A549 (cell line): ENCODE data around the gene GAGE12J. TPM values are rescaled to one million over a fixed set of nuclear protein-coding genes. Genes with fewer than 3 reads are reported as not detected.

Source experiments
- ATAC-seq, 2 experiments: fragments of 200-7000 bp in 1 of 2; fragments of >200 bp in 1 of 2; cut with Nextera tagmentation in 1 of 2; cut with Tn5 transposase in 1 of 2; 3 replicates each; pipeline versions ENCODE4 v1.8.0 to v1.9.1; 2018 to 2020; ENCODE audit warnings: mild to moderate bottlenecking in 1 of 2, moderate library complexity in 1 of 2
- CTCF ChIA-PET: fragments of 300-600 bp; sonication (Branson Sonifier 250); formaldehyde crosslinking; extraction: SDS; loops from one replicate; lab custom pipeline; 2021; ENCODE audit warnings: antibody characterized with exemption, inconsistent platforms; lab: Yijun Ruan, JAX
- POLR2A ChIA-PET: fragments of 350-600 bp; formaldehyde crosslinking; extraction: SDS; loops from one replicate; lab custom pipeline; 2021; ENCODE audit warnings: antibody characterized with exemption, inconsistent platforms; lab: Yijun Ruan, JAX
- DNase-seq, 2 experiments: peaks; one replicate each; pipeline versions ENCODE4 v3.0.0 to v3.0.0-alpha.2; 2011 to 2016; ENCODE audit warnings: low read depth in 1 of 2, low spot score in 1 of 2
- FAIRE-seq: peaks from 2 replicates; lab custom pipeline; 2011; peaks lifted over from hg19 to GRCh38; lab: Jason Lieb, UNC
- H3K27ac ChIP-seq, 2 experiments: fragments of >200 bp; sonication (Bioruptor Twin); formaldehyde crosslinking; 3 replicates each; pipeline ENCODE4 v1.5.1; 2016 to 2017
- H3K4me1 ChIP-seq: fragments of >200 bp; sonication (Bioruptor Twin); formaldehyde crosslinking; 3 replicates; pipeline ENCODE4 v1.6.1; 2016
- H3K4me2 ChIP-seq: fragments of >200 bp; sonication (Bioruptor Twin); formaldehyde crosslinking; 3 replicates; pipeline ENCODE4 v1.6.1; 2016
- H3K4me3 ChIP-seq: fragments of >200 bp; sonication (Bioruptor Twin); formaldehyde crosslinking; 3 replicates; pipeline ENCODE4 v1.5.1; 2016
- H3K9me3 ChIP-seq: fragments of >200 bp; sonication (Bioruptor Twin); formaldehyde crosslinking; 3 replicates; pipeline ENCODE4 v1.6.1; 2016
- ATOH8 ChIP-seq: fragments of 250-450 bp; sonication (Bioruptor Pico); IDR thresholded peaks from 2 replicates; pipeline ENCODE4 v1.5.0; 2020; ENCODE audit warnings: low read depth, mild to moderate bottlenecking, moderate library complexity
- BCL3 ChIP-seq: fragments of >200 bp; sonication (Bioruptor Twin); formaldehyde crosslinking; IDR thresholded peaks from 3 replicates; pipeline ENCODE4 v1.6.1; 2016
- BHLHE40 ChIP-seq: IDR thresholded peaks from 2 replicates; pipeline ENCODE4 v1.6.1; 2012; ENCODE audit warnings: low read depth, low read length, inconsistent platforms
- CBX2 ChIP-seq: fragments of 200-600 bp; sonication (generic); IDR thresholded peaks from 2 replicates; pipeline ENCODE4 v1.6.1; 2016; ENCODE audit warnings: low read depth, mild to moderate bottlenecking, borderline replicate concordance
- CHD2 ChIP-seq: fragments of 150-350 bp; IDR thresholded peaks from 2 replicates; pipeline ENCODE4 v1.6.1; 2014; ENCODE audit warnings: low read length; ENCODE audit not compliant: partially characterized antibody
- EP300 ChIP-seq, 2 experiments: fragments of >200 bp; sonication (Bioruptor Twin); formaldehyde crosslinking; IDR thresholded peaks; 2 replicates in 1 of 2; 3 replicates in 1 of 2; pipeline ENCODE4 v1.6.1; 2016 to 2017
- ESRRA ChIP-seq: fragments of 150-350 bp; IDR thresholded peaks from 2 replicates; pipeline ENCODE4 v1.6.1; 2014; ENCODE audit warnings: mild to moderate bottlenecking, low read length, borderline replicate concordance
- FOSL2 ChIP-seq, 2 experiments: fragments of 450-650 bp in 1 of 2; fragments of >200 bp in 1 of 2; sonication (Bioruptor Twin) in 1 of 2; formaldehyde crosslinking; IDR thresholded peaks; 2 replicates each; pipeline versions ENCODE4 v1.5.0 to v1.6.1; 2016 to 2020; ENCODE audit warnings: mild to moderate bottlenecking in 1 of 2, moderate library complexity in 1 of 2
- FOXS1 ChIP-seq: fragments of 250-450 bp; sonication (Bioruptor Pico); IDR thresholded peaks from 2 replicates; pipeline ENCODE4 v1.5.0; 2020; ENCODE audit warnings: mild to moderate bottlenecking, moderate library complexity
- HDAC2 ChIP-seq: fragments of 200-600 bp; sonication (generic); IDR thresholded peaks from 2 replicates; pipeline ENCODE4 v1.6.1; 2016
- HEYL ChIP-seq: fragments of 250-450 bp; sonication (Bioruptor Pico); IDR thresholded peaks from 2 replicates; pipeline ENCODE4 v1.8.0; 2021; ENCODE audit warnings: mild to moderate bottlenecking, moderate library complexity
- HOXB13 ChIP-seq: fragments of 250-450 bp; sonication (Bioruptor Pico); IDR thresholded peaks from 2 replicates; pipeline ENCODE4 v1.5.0; 2020; ENCODE audit warnings: low read depth, mild to moderate bottlenecking, moderate library complexity
- HOXB5 ChIP-seq: fragments of 250-450 bp; sonication (Bioruptor Pico); IDR thresholded peaks from 2 replicates; pipeline ENCODE4 v1.5.0; 2020; ENCODE audit warnings: mild to moderate bottlenecking, moderate library complexity
- JUN ChIP-seq, 2 experiments: fragments of >200 bp; sonication (Bioruptor Twin); formaldehyde crosslinking; IDR thresholded peaks; 2 replicates in 1 of 2; 3 replicates in 1 of 2; pipeline ENCODE4 v1.6.1; 2016 to 2017
- JUNB ChIP-seq: fragments of >200 bp; sonication (Bioruptor Twin); formaldehyde crosslinking; IDR thresholded peaks from 2 replicates; pipeline ENCODE4 v1.6.1; 2016
- KDM1A ChIP-seq: fragments of 200-600 bp; sonication (generic); IDR thresholded peaks from 2 replicates; pipeline ENCODE4 v1.6.1; 2016; ENCODE audit warnings: low read depth, mild to moderate bottlenecking
- KDM5A ChIP-seq: fragments of 200-600 bp; sonication (generic); IDR thresholded peaks from 2 replicates; pipeline ENCODE4 v1.6.1; 2016; ENCODE audit warnings: antibody characterized with exemption, mild to moderate bottlenecking
- MAFK ChIP-seq: fragments of 450-650 bp; IDR thresholded peaks from 2 replicates; pipeline ENCODE4 v1.6.1; 2014; ENCODE audit not compliant: partially characterized antibody
- MAZ ChIP-seq: fragments of 150-350 bp; IDR thresholded peaks from 2 replicates; pipeline ENCODE4 v1.6.1; 2014; ENCODE audit warnings: antibody characterized with exemption, low read depth, low read length, borderline replicate concordance
- NPAS2 ChIP-seq: fragments of 250-450 bp; sonication (Bioruptor Pico); IDR thresholded peaks from 2 replicates; pipeline ENCODE4 v1.8.0; 2022; ENCODE audit warnings: mild to moderate bottlenecking, moderate library complexity, borderline replicate concordance
- PBX3 ChIP-seq: IDR thresholded peaks from 2 replicates; pipeline ENCODE4 v1.6.1; 2012
- RAD21 ChIP-seq, 2 experiments: fragments of >200 bp in 1 of 2; sonication (Bioruptor Twin) in 1 of 2; formaldehyde crosslinking in 1 of 2; IDR thresholded peaks in 1 of 2; conservative IDR thresholded peaks in 1 of 2; 2 replicates in 1 of 2; 3 replicates in 1 of 2; pipeline ENCODE4 v1.6.1; 2012 to 2018; ENCODE audit warnings: inconsistent platforms in 1 of 2
- RARB ChIP-seq: fragments of 250-450 bp; sonication (Bioruptor Pico); IDR thresholded peaks from 2 replicates; pipeline ENCODE4 v1.8.0; 2021; ENCODE audit warnings: mild to moderate bottlenecking, moderate library complexity
- SREBF2 ChIP-seq: fragments of 450-650 bp; IDR thresholded peaks from 2 replicates; pipeline ENCODE4 v1.6.1; 2014; ENCODE audit warnings: mild to moderate bottlenecking, moderate library complexity
- TFCP2L1 ChIP-seq: fragments of 250-450 bp; sonication (Bioruptor Pico); IDR thresholded peaks from 2 replicates; pipeline ENCODE4 v1.5.0; 2021; ENCODE audit warnings: mild to moderate bottlenecking
- TP53 ChIP-seq: fragments of 250-450 bp; sonication (Bioruptor Pico); IDR thresholded peaks from 2 replicates; pipeline ENCODE4 v1.5.0; 2021; ENCODE audit warnings: mild to moderate bottlenecking, moderate library complexity
- ZC3H11A ChIP-seq: fragments of 450-650 bp; IDR thresholded peaks from 2 replicates; pipeline ENCODE4 v1.6.1; 2014; ENCODE audit warnings: antibody characterized with exemption, mild to moderate bottlenecking
- WGBS: methylation state at CpG from one replicate; pipeline ENCODE4 v1.1.6; 2017; ENCODE audit errors: missing lambda C conversion rate; 5-methylcytosine and 5-hydroxymethylcytosine counted together
- polyA plus RNA-seq, 4 experiments: library from polyadenylated mRNA; depleted of rRNA in 3 of 4; stranded (reverse); fragments of >200 nt; fragmentation: RNase III in 1 of 4; extraction: RNeasy Plus Mini Kit Qiagen cat#74134 plus additional on column Dnase treatment in 1 of 4; gene quantifications; 2 replicates in 3 of 4; 3 replicates in 1 of 4; pipeline ENCODE4 v1.2.3, GENCODE V29; 2011 to 2017

GAGE12J gene
- polyA plus RNA-seq, 2 of the 4 experiments (the other 2 are of a cell fraction) = not detected

- DNase-seq (no peak), ATAC-seq (no peak), FAIRE-seq (no peak)
- ChIA-PET POLR2A (interaction anchor here (0.6 kb wide), 1 partner anchor 90 kb away, joined by 4 read pairs; no protein-coding TSS in a partner anchor), CTCF (interaction anchor here (0.6 kb wide), 1 partner anchor 102 kb away, joined by 3 read pairs; no protein-coding TSS in a partner anchor)
- no peak for TF ChIP-seq KDM5A
- no peak for TF ChIP-seq MAZ
- no peak for TF ChIP-seq ESRRA
- TF ChIP-seq FOSL2 (IDR thresholded peaks at IDR 0.05) = no peak
- no peak for TF ChIP-seq FOSL2 (CRISPR knock-in tag; IDR thresholded peaks at IDR 0.05)
- TF ChIP-seq BCL3 = no peak
- TF ChIP-seq JUN (IDR thresholded peaks at IDR 0.05) = no peak
- TF ChIP-seq CBX2 = no peak
- no peak for TF ChIP-seq EP300 (IDR thresholded peaks at IDR 0.05)
- no peak for TF ChIP-seq FOXS1 (CRISPR knock-in tag)
- no peak for TF ChIP-seq HEYL (CRISPR knock-in tag)
- no peak for TF ChIP-seq ZC3H11A
- no peak for TF ChIP-seq TFCP2L1 (CRISPR knock-in tag)
- TF ChIP-seq HDAC2 = no peak
- no peak for TF ChIP-seq PBX3
- no peak for TF ChIP-seq TP53 (CRISPR knock-in tag)
- no peak for TF ChIP-seq SREBF2
- TF ChIP-seq HOXB13 = no peak
- TF ChIP-seq JUNB = no peak
- TF ChIP-seq MAFK = no peak
- no peak for TF ChIP-seq NPAS2 (CRISPR knock-in tag)
- Histone ChIP-seq H3K4me2 (no peak overlapping the region), H3K4me1 (no peaks in the 10 kb centered on the region), H3K27ac (no peak overlapping the region), H3K4me3 (no peak overlapping the region), H3K9me3 (no peaks in the 10 kb centered on the region)
- 91% methylated on average over 15 of the region's 18 CpGs for WGBS
Observed at GRCh38 chrX:49286136-49286535, 35.7 kb upstream of the GAGE12J start.

GRCh38 chrX:49286581-49286980 lies 35.3 kb upstream of the GAGE12J start:
- TF ChIP-seq KDM1A (no peak), HOXB5 (CRISPR knock-in tag) (no peak)
- ATAC-seq (no peak), FAIRE-seq (no peak), DNase-seq (no peak)
- ChIA-PET CTCF (interaction anchor here (0.6 kb wide), 1 partner anchor 102 kb away, joined by 3 read pairs; no protein-coding TSS in a partner anchor), POLR2A (no interaction called here)
- Histone ChIP-seq H3K4me3 (no peak overlapping the region), H3K9me3 (no peaks in the 10 kb centered on the region), H3K27ac (no peak overlapping the region), H3K4me2 (no peak overlapping the region), H3K4me1 (no peaks in the 10 kb centered on the region)
- WGBS = 80% methylated on average over 1 of the region's 4 CpGs

GRCh38 chrX:49287665-49288064 lies 34.2 kb upstream of the GAGE12J start:
- ChIA-PET CTCF (interaction anchor here (0.9 kb wide), 1 partner anchor 96 kb away, joined by 3 read pairs; no protein-coding TSS in a partner anchor), POLR2A (no interaction called here)
- no peak for DNase-seq
- WGBS = no CpG with 5 or more reads among the region's 1 CpG
- no peak overlapping the region for H3K4me3 ChIP-seq
- no peak for ATAC-seq
- TF ChIP-seq HEYL (CRISPR knock-in tag) (no peak), TP53 (CRISPR knock-in tag) (no peak), RAD21 (conservative IDR thresholded peaks at IDR 0.05 in 1 of 2, IDR thresholded peaks at IDR 0.05 in 1 of 2) (no peak), CHD2 (no peak), RARB (CRISPR knock-in tag) (no peak), BHLHE40 (no peak), JUNB (no peak), ATOH8 (CRISPR knock-in tag) (no peak)
- no peak overlapping the region for H3K4me2 ChIP-seq
- H3K4me1 ChIP-seq = no peaks in the 10 kb centered on the region
- no peak for FAIRE-seq
- no peaks in the 10 kb centered on the region for H3K9me3 ChIP-seq
- H3K27ac ChIP-seq = no peak overlapping the region
